HG03565 (cell line): ENCODE data around the gene NUTM2B.
"Not testable (repeated sequence)": the region's sequence is repeated elsewhere in the genome, so short reads cannot be mapped to it uniquely, and the experiment has no call there.

Experiments
- ATAC-seq: cut with Tn5 transposase; IDR thresholded peaks from one replicate; pipeline ENCODE4 v1.9.1; 2021; ENCODE audit warnings: mild to moderate bottlenecking, moderate library complexity; ENCODE audit not compliant: unreplicated experiment

NUTM2B gene

GRCh38 chr10:79744844-79745243 lies 41.8 kb downstream of the NUTM2B start:
- ATAC-seq = not testable (repeated sequence)

- ATAC-seq = not testable (repeated sequence)
Measured at GRCh38 chr10:79748510-79748909, 45.5 kb downstream of the NUTM2B start.

- ATAC-seq = not testable (repeated sequence)
Measured at GRCh38 chr10:79753601-79754000, 50.6 kb downstream of the NUTM2B start.

GRCh38 chr10:79758297-79758993 lies 55.4 kb downstream of the NUTM2B start:
- ATAC-seq = not testable (repeated sequence)
